C1 segment of cervical spinal cord (tissue), 14 donors: ENCODE results near the gene AKAP8.
"Not testable (repeated sequence)": the region's sequence is repeated elsewhere in the genome, so short reads cannot be mapped to it uniquely, and the experiment has no call there.

Experiments
- DNase-seq, 14 donors: peaks; one replicate each; lab custom pipeline; 2025; lab: John Stamatoyannopoulos, UW

Gene AKAP8

DNA sequence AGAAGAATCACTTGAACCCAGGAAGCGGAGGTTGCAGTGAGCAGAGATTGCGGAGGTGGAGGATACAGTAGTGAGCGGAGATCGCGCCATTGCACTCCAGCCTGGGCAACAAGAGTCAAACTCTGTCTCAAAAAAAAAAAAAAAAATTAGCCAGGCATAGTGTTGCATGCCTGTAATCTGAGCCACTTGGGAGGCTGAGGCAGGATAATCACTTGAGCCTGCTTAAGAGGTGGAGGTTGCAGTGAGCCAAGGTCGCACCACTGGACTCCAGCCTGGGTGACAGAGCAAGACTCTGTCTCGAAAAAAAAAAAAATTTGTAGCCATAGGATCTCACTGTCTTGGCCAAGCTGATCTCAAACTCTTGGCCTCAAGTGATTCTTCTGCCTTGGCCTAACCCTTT, 43.6 kb downstream of the AKAP8 start:
- not testable (repeated sequence) for DNase-seq

DNA sequence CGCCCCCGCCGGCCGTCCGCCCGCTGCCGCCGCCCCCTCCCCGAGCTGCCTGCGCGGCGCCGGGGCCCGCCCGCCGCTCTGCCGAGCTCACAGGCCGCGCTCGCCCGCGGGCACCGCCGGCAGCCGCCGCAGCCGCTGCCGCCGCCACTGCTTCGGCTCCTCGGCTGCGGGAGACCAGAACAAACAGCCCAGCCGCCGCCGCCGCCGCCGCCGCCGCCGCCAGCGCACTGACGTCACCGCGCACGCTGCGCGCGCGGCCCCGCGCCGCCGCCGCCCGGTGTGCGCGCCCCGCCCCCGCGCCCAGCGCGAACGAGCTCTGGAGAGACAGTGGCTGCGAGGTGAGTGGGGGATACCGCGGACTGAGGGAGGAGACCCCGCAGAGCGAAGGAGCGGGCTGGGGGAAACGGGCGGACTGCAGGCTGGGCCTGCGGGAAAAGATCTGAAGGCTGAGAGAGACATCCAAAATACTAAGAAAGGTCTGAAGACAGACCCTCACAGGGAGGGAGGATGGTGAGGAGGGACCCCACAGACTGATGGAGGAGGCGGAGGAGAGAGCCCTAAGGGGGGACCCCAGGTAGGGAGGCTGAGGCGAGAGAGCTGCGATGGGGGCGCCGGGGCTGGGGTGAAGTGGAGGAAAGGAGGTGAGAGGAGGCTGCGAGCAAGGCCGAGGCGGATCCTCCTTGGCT, 47.1 kb downstream of the AKAP8 start, which contains the start of gene BRD4:
BRD4 (minus strand) TSS at position 229 of the 686 bp plus-strand sequence. CDS start 59,440 bp downstream, outside the sequence.
- DNase-seq: peak in 13 of 14 donors; percentile 5 to 85 (median 54)

DNA sequence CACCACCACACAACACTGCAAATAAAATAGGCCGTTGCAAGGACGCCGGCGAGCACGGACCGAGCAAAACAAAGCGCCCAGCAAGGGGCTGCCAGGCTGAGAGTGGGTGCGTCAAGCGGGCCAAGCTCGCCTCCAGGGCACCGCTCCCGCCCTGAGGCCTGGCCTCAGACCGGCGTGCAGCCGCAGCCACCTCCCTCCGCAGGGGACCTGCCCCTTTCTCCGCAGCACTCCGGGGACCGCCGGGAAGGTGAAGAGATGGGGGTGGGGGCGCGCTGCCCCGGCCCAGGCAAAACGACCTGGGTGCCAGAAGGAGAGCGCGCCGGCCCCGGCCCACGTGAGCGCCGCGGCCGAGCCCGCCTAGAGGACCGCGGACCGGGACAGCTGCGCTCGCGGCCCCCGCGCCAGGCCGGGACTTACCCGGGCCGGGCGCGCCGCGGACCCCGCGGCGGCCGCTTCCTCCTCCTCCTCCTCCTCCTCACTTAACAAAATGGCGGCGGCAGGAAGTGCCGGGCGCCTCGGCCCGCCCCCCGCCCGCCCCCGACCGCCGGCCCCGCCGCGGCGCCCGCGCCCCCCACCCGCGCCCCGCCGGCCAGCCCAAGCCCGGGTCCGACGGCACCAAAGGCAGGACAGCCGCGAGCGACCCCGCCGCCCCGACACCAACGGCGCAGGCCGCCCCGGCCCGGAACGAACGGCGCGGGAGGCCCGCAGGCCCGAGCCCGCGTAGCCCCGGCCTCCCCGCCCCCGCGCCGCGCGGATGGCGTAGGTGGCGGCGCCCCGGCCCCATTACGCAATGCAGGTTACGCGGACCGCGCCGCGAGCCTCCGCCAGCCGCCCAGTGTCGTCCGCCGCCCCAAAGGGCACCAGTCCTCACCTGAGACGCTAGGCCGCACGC, 47.9 kb downstream of the AKAP8 start:
- DNase-seq: peak in 11 of 14 donors; percentile 32 to 81 (median 50)

DNA sequence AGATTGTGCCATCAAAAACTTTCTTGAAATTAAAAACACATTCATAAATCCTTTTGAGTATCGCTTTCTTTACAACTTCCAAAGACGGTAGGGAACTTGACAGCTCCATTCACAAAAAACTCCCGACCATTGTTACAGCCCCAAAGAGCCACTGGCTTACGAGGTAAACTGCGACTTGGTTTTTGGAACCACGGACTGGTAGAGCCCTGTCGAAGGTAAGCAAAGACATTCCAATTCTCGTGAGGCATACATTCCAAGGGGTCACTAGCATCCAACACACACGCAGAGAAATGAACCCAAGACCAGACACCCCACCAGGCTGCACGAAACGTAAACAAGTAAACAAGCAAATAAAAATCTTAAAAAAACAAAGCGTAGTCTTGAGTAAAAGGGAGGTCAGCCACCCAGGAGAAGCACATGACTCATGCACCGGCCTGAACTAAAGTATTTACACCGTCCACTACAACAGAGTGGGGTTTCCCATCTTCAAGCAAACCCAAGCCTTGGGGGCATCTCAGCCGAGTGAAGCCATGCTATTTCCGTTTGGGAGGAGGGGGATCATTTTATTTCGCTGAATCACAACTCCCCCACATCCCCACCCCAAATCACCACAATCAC, 48.7 kb downstream of the AKAP8 start:
- peak in 1 of 14 donors; percentile 27 for DNase-seq

DNA sequence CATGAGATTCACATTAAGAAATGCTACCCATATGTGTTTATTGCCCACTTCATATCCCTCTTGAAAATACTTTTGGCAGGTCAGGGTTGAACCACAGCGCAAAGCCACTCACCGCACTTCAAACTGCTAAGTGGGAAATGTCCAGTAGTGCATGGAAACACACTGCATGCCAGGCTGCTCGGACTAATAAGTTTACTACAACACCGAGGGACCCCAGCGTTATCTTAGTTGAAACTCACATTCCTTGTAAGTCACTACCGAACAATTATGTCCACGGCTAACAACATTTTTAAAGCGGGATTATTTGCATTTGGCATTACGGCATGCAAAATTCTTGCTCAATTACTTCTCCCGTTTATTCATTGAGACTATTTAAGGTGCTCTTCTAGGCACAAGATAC, 51.3 kb downstream of the AKAP8 start:
- no peak for DNase-seq

DNA sequence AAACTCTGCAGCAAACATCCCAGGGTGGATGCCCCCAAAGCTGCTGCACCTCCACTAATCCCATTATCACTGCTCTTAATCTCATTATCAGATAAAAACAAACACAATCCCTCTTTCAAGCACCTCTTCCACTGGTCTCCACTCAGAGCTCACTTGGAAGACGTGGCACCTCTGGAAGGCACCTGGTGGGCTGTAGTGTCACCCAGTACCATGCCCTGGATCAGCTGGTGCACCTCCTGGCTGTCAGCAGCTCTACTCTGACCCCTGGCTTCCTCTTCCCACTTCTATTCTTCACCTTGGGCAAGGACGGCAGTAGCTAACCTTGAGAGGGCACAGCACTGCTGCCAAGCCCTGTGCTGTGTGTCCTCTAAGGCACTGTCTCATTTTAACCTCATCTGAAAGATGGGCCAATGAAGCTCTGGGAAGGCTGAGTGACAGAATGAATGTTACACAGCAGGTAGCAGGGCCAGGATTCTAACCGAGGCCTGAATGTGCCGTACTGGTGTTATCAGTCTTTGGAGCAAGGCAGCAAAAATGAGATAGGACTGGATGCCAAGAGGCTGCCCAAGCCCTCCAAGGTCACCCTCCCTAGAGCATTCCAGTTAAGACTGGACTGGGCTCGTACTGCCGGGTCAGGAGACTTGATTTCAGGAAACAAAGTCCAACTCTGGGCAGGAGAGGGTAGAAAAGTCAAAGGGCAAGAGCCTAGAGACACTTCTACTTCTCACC, 54.6 kb downstream of the AKAP8 start:
- DNase-seq: no peak

DNA sequence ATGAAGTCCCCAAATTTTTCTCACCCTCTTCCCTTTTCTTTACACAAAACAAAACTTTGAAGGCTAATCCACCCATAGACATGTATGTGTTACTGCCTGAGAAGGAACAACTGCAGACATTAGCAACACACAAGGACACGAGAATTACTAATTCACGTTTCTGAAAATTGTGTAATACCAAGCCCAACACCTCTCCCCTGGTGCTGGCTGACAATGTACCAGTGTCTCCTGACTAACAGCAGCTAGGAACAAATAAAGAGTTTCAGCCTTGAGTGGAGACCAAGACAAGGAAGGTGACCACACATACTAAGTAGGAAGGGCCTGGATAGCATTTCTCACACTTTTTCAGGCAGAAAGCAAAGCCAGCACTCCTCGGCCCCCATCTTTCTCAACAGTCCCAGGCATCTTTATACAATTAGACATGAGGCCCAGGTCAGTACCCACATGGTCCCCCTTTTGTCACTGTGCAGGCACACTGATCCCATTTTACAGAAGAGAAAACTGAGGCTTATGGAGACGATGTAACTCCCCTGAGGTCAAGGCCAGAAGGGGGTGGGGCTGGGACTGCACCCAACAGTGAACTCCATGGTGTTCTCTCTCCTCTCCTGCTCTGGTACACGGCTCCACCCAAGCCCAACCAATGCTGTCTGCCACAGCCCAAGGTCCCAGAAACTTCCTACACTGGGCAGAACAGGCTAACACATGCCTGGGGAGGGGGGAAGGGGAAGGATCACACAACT, 55.9 kb downstream of the AKAP8 start:
- DNase-seq: peak in 1 of 14 donors; percentile 5

DNA sequence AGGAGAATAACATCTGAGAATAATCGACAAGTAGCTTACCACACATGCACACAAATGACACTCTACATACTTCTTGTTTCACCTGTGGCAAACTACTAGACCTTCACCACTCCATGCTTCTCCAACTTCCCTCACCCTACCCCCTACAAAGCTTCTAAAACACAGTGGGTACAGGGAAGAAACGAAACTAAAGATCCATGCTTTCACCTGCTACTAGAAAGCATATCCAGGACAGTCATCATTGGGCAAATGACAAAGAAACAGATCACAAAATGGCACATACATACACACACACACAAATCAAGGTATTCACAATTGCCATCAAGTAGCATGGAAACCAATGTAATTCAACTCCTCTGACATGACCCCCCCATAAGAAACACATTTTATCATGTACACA, 57.8 kb downstream of the AKAP8 start:
- no peak for DNase-seq

DNA sequence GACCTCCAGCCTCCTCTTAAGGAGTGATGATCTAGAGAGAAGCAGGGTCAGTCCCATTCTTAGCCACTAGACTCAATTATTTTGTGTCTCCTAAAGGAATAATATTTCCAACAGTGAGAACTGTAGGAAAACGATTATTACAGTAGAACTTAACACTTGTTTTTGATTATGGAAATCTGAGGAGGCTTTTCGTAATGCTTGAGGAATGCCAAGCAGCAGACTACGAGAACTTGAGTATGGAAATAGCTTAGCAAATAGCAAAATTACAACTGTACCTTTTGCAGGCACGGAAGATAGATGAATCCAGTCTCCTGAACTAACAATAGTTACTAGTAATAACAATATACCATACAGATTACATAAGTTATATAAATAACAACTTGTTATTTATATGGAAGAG, 59.5 kb downstream of the AKAP8 start:
- no peak for DNase-seq

DNA sequence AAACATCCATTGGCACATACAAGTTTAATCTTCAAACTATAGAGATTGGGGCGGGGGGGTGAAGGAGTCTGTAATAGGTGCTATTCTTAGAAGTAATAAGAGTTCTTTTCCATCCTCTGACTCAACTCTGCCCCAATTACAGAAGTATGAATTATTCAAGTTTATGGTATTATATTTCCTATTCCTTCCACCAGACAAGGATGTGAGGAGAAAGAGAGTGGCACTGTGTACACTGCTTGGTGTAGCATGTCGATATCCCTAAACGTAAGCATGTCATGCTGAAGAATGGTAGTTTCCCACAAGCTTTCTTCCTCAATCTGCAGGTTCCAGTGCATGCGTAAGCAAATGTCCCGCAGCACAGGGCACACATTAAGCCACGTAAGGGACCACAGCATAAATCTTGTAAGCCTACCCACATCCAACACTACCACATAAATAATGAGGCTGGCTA, 61.3 kb downstream of the AKAP8 start:
- no peak for DNase-seq

DNA sequence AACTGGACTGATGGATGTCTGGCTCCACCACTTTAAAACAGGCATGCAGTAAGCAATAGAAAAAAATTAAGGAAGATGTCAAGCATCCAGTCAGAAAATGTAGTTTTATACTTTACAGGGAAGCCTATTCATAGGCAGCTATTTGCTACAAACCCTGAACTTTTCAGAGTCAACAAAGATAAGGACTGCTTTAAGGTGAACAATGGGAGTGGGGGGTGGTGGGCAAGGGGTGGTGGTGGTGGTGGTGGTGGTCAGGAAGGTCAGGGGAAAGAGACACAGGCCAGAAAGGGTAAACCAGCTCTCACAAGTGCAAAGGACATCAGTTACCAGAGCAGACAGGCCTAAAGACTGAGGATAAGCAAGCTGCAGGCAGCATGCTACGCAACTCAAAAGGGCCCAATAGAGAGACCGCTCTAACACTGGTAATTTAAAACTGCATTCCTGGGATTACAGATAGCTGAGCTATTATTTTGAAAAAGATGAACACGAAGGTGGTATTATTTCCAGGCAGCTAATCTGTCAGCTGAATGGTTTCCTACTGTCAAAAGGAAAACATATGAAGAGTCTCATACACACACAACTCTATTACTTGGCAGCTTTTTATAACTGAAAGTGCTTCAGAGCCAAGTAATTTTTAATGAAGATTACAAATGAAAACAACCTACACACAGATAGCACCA, 62.1 kb downstream of the AKAP8 start:
- DNase-seq: no peak

DNA sequence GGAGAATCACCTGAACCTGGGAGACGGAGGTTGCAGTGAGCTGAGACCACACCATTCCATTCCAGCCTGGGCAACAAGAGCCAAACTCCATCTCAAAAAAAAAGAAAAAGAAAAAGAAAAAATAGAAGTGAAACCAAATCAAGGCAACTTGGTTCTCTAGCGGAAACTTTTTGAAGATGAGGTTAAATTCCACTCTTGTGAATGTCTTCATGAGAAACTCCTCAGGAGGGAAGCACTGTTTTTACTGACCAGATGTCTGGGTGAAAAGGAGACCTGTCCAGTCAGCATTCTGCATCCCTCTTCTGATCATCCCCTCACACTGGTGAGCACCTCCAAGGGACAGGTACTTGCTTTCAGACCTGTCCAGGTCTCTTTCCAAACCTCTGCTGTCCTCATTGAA, 63.1 kb downstream of the AKAP8 start:
- DNase-seq: no peak

DNA sequence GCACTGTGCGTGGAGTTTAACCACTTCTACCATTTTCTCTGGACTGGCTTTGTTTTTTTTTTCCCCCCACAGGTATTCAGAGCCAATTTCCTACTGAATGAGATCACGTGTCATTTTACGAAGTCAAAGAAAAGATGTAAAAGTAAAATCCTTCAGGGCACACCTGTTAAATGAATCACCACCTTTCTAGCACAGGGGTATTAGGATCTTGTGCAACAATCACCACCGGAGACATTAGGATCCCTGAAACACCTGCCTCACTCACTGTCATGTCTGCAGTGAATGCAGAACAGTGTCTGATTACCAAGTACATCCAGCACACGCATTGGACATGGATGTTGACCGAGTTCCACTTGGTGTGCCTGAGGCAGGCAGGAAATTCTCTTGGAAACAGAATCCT, 64.5 kb downstream of the AKAP8 start:
- no peak for DNase-seq

DNA sequence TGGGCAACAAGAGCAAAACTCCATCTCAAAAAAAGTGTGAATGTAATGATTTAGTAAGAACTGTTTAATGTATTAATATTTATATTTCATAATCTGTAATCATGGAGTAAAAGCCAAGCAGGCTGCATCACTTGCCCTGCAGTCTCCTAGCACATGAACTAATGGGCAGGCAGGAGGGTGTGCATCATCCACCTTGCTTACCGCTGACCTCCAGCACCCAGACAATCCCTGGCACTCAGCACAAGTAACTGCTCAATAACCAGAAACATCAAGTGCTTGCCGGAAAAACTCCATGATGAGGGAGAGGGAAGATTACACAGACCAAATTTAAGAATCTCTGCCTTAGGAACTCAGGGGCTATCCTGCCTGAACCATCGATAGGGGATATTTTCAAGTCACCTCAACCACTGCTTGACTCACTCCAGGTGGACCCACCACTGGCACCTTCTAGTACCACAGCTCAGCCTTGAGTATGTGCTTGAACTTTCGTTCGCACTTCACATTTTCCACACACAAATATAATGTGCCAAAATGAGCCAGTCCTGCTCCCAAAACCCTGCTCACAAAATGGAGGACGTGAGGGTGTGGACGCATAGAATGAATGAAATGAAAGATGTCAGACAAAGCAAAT, 65.8 kb downstream of the AKAP8 start:
- no peak for DNase-seq

DNA sequence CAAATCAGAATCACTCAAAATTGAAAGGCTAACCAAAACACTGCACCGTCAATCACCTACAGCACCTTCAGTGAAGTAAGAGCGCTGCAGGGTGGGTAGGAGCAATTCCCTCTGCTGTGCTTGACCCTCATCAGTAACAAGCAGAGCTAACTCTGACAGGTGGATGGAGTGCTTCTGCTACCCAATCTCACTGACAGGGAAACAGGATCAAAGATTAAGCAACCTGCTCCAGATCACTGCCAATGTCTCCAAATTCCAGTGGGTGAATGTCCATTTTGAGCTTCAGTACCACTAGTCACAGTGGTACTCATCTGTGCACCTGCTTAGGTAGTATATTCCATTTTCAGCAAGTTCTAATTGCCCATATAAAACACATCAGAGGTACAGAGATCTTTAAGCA, 72.4 kb downstream of the AKAP8 start:
- no peak for DNase-seq

DNA sequence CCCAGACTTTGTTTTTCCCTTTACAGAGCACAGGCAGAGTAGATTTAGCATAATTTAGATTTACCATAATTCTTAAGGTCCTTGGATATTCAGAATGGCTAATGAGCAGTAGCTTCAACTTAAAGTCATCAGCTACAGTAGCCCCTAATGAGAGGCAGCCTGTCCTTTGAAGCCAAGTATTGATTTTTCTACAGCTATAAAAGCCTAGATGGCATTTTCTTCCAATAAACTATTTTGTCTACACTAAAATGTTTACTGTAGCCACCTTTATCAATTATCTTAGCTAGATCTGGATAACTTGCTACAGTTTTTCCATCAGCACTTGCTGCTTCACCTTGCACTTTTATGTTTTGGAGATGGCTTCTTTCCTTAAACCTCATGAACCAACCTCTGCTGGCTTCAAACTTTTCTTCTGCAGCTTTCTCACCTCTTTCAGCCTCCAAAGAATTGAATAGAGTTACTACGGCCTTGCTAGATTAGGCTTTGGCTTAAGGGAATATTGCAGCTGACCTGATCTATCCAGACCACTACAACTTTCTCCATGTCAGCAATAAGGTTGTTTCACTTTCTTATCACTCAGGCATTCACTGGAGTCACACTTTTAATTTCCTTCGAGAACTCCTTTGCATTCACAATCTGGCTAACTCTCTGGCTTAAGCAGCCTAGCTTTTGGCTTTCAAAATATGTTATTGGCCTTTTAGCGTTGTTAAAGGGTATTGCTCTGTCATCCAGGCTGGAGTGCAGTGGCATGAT, 73.8 kb downstream of the AKAP8 start:
- DNase-seq: no peak

DNA sequence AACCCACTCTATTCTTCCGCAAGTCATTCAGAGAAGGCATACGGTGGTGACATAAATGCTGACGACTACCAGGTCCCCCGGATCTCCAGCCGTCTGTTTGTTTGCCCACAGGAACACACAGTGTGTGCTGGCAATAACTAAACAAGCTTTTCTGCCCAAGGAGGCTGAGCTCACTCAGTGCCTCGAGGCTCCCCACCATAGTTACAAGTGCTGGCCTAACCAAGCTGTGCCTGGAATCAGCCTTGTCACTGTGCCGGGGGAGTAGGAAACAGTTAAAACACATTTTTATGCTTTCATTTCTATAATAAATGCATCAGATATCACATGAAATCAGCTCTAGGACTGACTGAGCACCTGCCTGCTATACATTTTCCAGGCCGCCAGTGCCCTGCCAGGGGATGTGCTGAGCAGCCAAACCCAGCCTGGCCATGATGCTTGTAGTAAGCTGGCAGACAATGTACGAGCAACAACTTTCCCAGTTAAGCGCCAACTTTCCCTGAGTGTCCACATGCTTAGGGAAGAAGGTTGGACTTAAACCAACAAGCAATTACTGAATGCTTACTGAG, 75.4 kb downstream of the AKAP8 start:
- DNase-seq: no peak
